GM12878 (cell line): Measurements from ENCODE around the gene STMP1. TPM values are rescaled to one million over a fixed set of nuclear protein-coding genes. Genes with fewer than 3 reads are reported as not detected.

Experiments
- ATAC-seq: fragments of 200-7000 bp; cut with Tn5 transposase; 3 replicates; pipeline ENCODE4 v1.9.1; 2020; ENCODE audit warnings: mild to moderate bottlenecking, moderate library complexity
- BruUV-seq: library from RNA; stranded (reverse); fragments of 400-500 nt; replicated peaks from 2 replicates; lab custom pipeline; 2021; lab: Mats Ljungman, UMichigan
- CTCF ChIA-PET: fragments of 300-600 bp; sonication (Branson Sonifier 250); formaldehyde crosslinking; extraction: SDS; loops from one replicate; lab custom pipeline; 2021; ENCODE audit warnings: inconsistent platforms; lab: Yijun Ruan, JAX
- POLR2A ChIA-PET: fragments of 350-600 bp; formaldehyde crosslinking; extraction: SDS; loops from one replicate; lab custom pipeline; 2021; ENCODE audit warnings: inconsistent platforms; lab: Charles Lee
- RAD21 ChIA-PET: fragments of 300-600 bp; sonication (Branson Sonifier 250); formaldehyde crosslinking; loops from one replicate; lab custom pipeline; 2023; ENCODE audit warnings: antibody characterized with exemption; ENCODE audit not compliant: unreplicated experiment; lab: Charles Lee
- SMC1A ChIA-PET: fragments of 300-600 bp; sonication (Branson Sonifier 250); formaldehyde crosslinking; loops from one replicate; lab custom pipeline; 2023; ENCODE audit not compliant: unreplicated experiment, uncharacterized antibody; lab: Charles Lee
- DNase-seq: peaks from one replicate; pipeline ENCODE4 v3.0.0-alpha.2; 2011; ENCODE audit warnings: low read depth, low spot score
- FAIRE-seq: peaks from 3 replicates; lab custom pipeline; 2011; peaks lifted over from hg19 to GRCh38; lab: Jason Lieb, UNC
- H2AFZ ChIP-seq: 2 replicates; pipeline ENCODE4 v1.6.0; 2011; ENCODE audit warnings: low read depth, low read length, control low read depth; ENCODE audit not compliant: control insufficient read depth
- H3K27ac ChIP-seq: 2 replicates; pipeline ENCODE4 v1.5.1; 2011; ENCODE audit warnings: control low read depth; ENCODE audit not compliant: control insufficient read depth, insufficient read depth
- H3K27me3 ChIP-seq, 2 experiments: replicated peaks in 1 of 2; 2 replicates each; pipeline versions ENCODE4 v1.6.0 to v1.6.1; 2011; ENCODE audit warnings: low read length in 1 of 2; ENCODE audit not compliant: control insufficient read depth in 2 of 2, insufficient read depth in 2 of 2
- H3K36me3 ChIP-seq, 2 experiments: 2 replicates each; pipeline ENCODE4 v1.5.1; 2011; ENCODE audit warnings: low read length in 1 of 2; ENCODE audit not compliant: control insufficient read depth in 2 of 2, insufficient read depth in 2 of 2
- H3K4me1 ChIP-seq: 2 replicates; pipeline ENCODE4 v1.6.1; 2011; ENCODE audit warnings: mild to moderate bottlenecking, low read length, moderate library complexity, mixed read lengths; ENCODE audit not compliant: control insufficient read depth, insufficient read depth
- H3K4me2 ChIP-seq: 2 replicates; pipeline ENCODE4 v1.6.0; 2011; ENCODE audit warnings: control low read depth; ENCODE audit not compliant: control insufficient read depth, insufficient read depth
- H3K4me3 ChIP-seq: fragments of 200-600 bp; sonication (generic); 2 replicates; pipeline ENCODE4 v1.5.1; 2016
- H3K79me2 ChIP-seq: 2 replicates; pipeline ENCODE4 v1.6.0; 2011; ENCODE audit warnings: low read length; ENCODE audit not compliant: control insufficient read depth, insufficient read depth
- H3K9ac ChIP-seq: 2 replicates; pipeline ENCODE4 v1.8.0; 2011; ENCODE audit warnings: low read length, control low read depth, mixed read lengths; ENCODE audit not compliant: control insufficient read depth, insufficient read depth
- H3K9me3 ChIP-seq: replicated peaks from 3 replicates; pipeline ENCODE4 v1.5.1; 2011; ENCODE audit warnings: mild to moderate bottlenecking, low read length; ENCODE audit not compliant: control insufficient read depth, insufficient read depth
- H4K20me1 ChIP-seq: 2 replicates; pipeline ENCODE4 v1.6.0; 2011; ENCODE audit not compliant: control insufficient read depth, insufficient read depth
- CHD1 ChIP-seq: IDR thresholded peaks from 2 replicates; pipeline ENCODE4 v1.6.1; 2012; ENCODE audit warnings: low read depth, low read length, improper control_type of control experiment
- IKZF2 ChIP-seq, 2 experiments: fragments of 450-650 bp; IDR thresholded peaks; 2 replicates each; pipeline ENCODE4 v1.6.1; 2017; ENCODE audit warnings: mild to moderate bottlenecking in 2 of 2, moderate library complexity in 2 of 2
- JUNB ChIP-seq: IDR thresholded peaks from 2 replicates; pipeline ENCODE4 v1.6.1; 2016; ENCODE audit warnings: antibody characterized with exemption, mild to moderate bottlenecking
- KLF5 ChIP-seq: fragments of 450-650 bp; IDR thresholded peaks from 2 replicates; pipeline ENCODE4 v1.6.1; 2014; ENCODE audit warnings: mild to moderate bottlenecking; ENCODE audit not compliant: partially characterized antibody
- MTA2 ChIP-seq: fragments of 450-650 bp; IDR thresholded peaks from 2 replicates; pipeline ENCODE4 v1.6.1; 2016; ENCODE audit warnings: low read depth, mild to moderate bottlenecking, moderate library complexity
- MXI1 ChIP-seq: fragments of 150-350 bp; IDR thresholded peaks from 2 replicates; pipeline ENCODE4 v1.6.1; 2011; ENCODE audit warnings: low read depth, mild to moderate bottlenecking, inconsistent platforms, low read length, improper control_type of control experiment
- SIX5 ChIP-seq: IDR thresholded peaks from 2 replicates; pipeline ENCODE4 v1.6.1; 2011; ENCODE audit warnings: mild to moderate bottlenecking, low read depth, low read length, moderate library complexity; ENCODE audit not compliant: severe bottlenecking
- SKIL ChIP-seq: fragments of 450-650 bp; IDR thresholded peaks from 2 replicates; pipeline ENCODE4 v1.6.1; 2017; ENCODE audit warnings: mild to moderate bottlenecking, low read depth, inconsistent platforms; ENCODE audit not compliant: poor library complexity, severe bottlenecking
- ZBTB4 ChIP-seq: fragments of 450-650 bp; formaldehyde crosslinking; IDR thresholded peaks from 2 replicates; pipeline ENCODE4 v1.4.0; 2022; ENCODE audit warnings: mild to moderate bottlenecking, moderate library complexity
- WGBS: methylation state at CpG from one replicate; pipeline ENCODE4 v1.1.6; 2016; ENCODE audit warnings: low lambda C conversion rate; ENCODE audit not compliant: insufficient replicate concordance, insufficient coverage; ENCODE audit errors: missing lambda C conversion rate; 5-methylcytosine and 5-hydroxymethylcytosine counted together
- in situ Hi-C: fragments of 300-500 bp; cut with MboI; formaldehyde crosslinking; loops from 9 replicates; pipeline ENCODE4 v1.14.3; 2018; ENCODE audit warnings: mixed read lengths
- intact Hi-C: fragments of 100-400 bp; cut with micrococcal nuclease; formaldehyde crosslinking; loops from one replicate; pipeline ENCODE4 v1.14.2; 2022; ENCODE audit not compliant: unreplicated experiment
- polyA plus RNA-seq, 11 experiments: library from polyadenylated mRNA; depleted of rRNA in 4 of 11; unstranded in 6 of 11; stranded (reverse) in 5 of 11; fragments of >200 nt; fragmentation: Nextera tagmentation in 4 of 11; fragmentation: Illumina TruSeq in 1 of 11; extraction: Ambion mirVana in 4 of 11; extraction: Trizol in 1 of 11; gene quantifications; 1 replicate in 1 of 11; 2 replicates in 10 of 11; pipeline versions ENCODE4 v1.2.1 to v1.2.3, GENCODE V29; 2011 to 2016; ENCODE audit warnings: inconsistent platforms in 2 of 11, missing spikeins in 2 of 11, low read depth in 1 of 11
- total RNA-seq, 4 experiments: library from RNA; depleted of rRNA in 3 of 4; stranded (reverse); fragments of >200 nt in 3 of 4; fragmentation: Illumina TruSeq in 1 of 4; extraction: Trizol in 1 of 4; gene quantifications; 2 replicates each; pipeline versions ENCODE4 v1.2.1 to v1.2.3, GENCODE V29; 2013 to 2021

The STMP1 gene
- total and polyA plus RNA-seq, 10 of the 15 experiments (the other 5 are each of a cell fraction or from before 2014, with no cell fraction given), result 8.0 to 79.9 (median 24.7) TPM

- in situ Hi-C loops, result no loop called here
- SMC1A ChIA-PET, result interaction anchor here (0.6 to 4.3 kb wide), 2 partner anchors 11 to 1046 kb away, joined by 3 to 18 read pairs; no protein-coding TSS in a partner anchor
- ATAC-seq (no peak), FAIRE-seq (no peak), DNase-seq (no peak)
- RAD21 ChIA-PET, result no interaction called here
- Histone ChIP-seq H3K27ac (no peak overlapping the region), H3K4me1 (no peaks in the 10 kb centered on the region), H3K9ac (no peak overlapping the region), H3K9me3 (no peaks in the 10 kb centered on the region), H3K4me2 (no peak overlapping the region), H2AFZ (no peak overlapping the region), H3K79me2 (no peaks in the 10 kb centered on the region), H3K27me3 (no peaks in the 10 kb centered on the region), H3K36me3 (no peaks in the 10 kb centered on the region; a peak in 1 of 4 replicates), H4K20me1 (no peaks in the 10 kb centered on the region), H3K4me3 (no peak overlapping the region)
- POLR2A ChIA-PET, result no interaction called here
- intact Hi-C loops, result no loop called here
- 65% methylated on average over 3 of the region's 3 CpGs for WGBS
- no peak for TF ChIP-seq JUNB
- TF ChIP-seq SKIL, result no peak
- TF ChIP-seq MXI1, result no peak
- TF ChIP-seq CHD1, result no peak
- no peak for TF ChIP-seq KLF5
- TF ChIP-seq SIX5, result no peak
- no peak for TF ChIP-seq MTA2
- no peak for TF ChIP-seq ZBTB4
- no peak for TF ChIP-seq IKZF2 (IDR thresholded peaks at IDR 0.05)
- BruUV-seq, result no TSS peak
- CTCF ChIA-PET, result interaction anchor here (0.5 to 7.3 kb wide), 4 partner anchors 11 to 367 kb away, joined by 3 to 55 read pairs (median 3); no protein-coding TSS in a partner anchor
These were observed 21.8 kb downstream of the STMP1 start for GRCh38 chr7:135684136-135684535.
